Activated CD4-positive, alpha-beta memory T cell treated with anti-CD3 and anti-CD28 coated beads, Interleukin-2, amount 10 ng/mL, durations not matched to agents 7 days and 5 days (primary cell): ENCODE measurements around the gene TEKT5. TPM values are rescaled to one million over a fixed set of nuclear protein-coding genes. Genes with fewer than 3 reads are reported as not detected.

ENCODE experiments used
- CTCF ChIA-PET: fragments of 350-600 bp; sonication (Branson Sonifier 250); formaldehyde crosslinking; loops from one replicate; lab custom pipeline; 2021; ENCODE audit warnings: antibody characterized with exemption, inconsistent platforms; lab: Charles Lee
- POLR2A ChIA-PET: fragments of 350-600 bp; sonication (Branson Sonifier 250); formaldehyde crosslinking; loops from one replicate; lab custom pipeline; 2021; ENCODE audit warnings: antibody characterized with exemption; lab: Charles Lee
- DNase-seq: peaks from one replicate; pipeline ENCODE4 v3.0.0-alpha.2; 2020
- H3K27ac Mint-ChIP-seq: one replicate; pipeline ENCODE4 v1.8.0; 2021; ENCODE audit warnings: mild to moderate bottlenecking, mixed read lengths
- H3K27me3 Mint-ChIP-seq: one replicate; pipeline ENCODE4 v1.8.0; 2021; ENCODE audit warnings: mixed read lengths
- H3K36me3 Mint-ChIP-seq: one replicate; pipeline ENCODE4 v1.8.0; 2021; ENCODE audit warnings: low read depth, mixed read lengths
- H3K4me1 Mint-ChIP-seq: one replicate; pipeline ENCODE4 v1.8.0; 2021; ENCODE audit warnings: mixed read lengths
- H3K4me3 Mint-ChIP-seq: one replicate; pipeline ENCODE4 v1.8.0; 2021; ENCODE audit warnings: mild to moderate bottlenecking, mixed read lengths
- H3K9me3 Mint-ChIP-seq: one replicate; pipeline ENCODE4 v1.8.0; 2021; ENCODE audit warnings: mixed read lengths
- total RNA-seq, 2 experiments: library from RNA; stranded (reverse); gene quantifications; one replicate each; pipeline ENCODE4 v1.2.3, GENCODE V29; 2021

The TEKT5 gene
- total RNA-seq, 2 experiments from 2014 or later = not detected

DNA sequence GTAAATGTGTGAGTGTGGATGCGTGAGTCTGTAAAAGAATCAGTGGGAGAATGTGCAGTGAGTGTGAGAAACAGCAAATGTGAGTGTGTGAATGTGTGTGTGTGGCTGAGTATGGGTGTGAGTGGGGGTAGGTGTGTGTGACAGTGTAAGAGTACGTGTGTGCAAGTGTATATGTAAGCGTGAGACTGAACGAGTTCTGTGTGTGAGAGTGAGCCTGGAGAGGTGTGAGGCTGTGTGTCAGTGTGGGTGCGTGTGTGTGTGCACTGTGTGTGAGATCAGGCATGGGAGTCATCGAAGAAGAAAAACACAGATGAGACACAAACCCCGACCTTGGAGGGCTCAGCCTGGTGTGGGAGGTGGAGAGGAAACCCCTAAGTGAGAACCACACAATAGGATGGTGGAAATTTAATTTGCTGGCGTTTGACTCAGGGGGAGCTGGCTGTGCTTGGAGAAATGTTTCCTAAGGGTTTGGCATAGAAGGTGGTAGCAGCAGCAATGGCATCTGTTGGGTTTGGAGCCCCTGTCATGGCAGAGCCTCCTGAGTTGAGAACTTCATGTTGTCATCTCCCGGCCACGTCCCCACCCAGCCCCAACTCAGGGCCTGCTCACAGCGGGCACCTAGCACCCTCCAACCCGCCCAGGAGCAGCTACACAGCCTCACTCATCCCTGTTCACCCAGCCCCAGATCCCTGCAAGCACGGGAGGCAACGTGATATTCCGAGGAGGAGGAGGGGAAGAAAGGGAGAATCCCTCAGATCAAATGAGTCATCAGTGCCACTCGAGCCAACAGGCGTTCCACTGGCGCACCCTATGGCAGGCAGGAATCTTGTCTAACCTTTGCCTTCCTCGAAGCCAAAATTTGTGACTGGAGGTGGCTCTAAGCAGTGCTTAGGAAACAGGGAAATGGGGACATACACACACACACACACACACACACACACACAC is 34.6 kb upstream of the TEKT5 start:
- Mint-ChIP-seq H3K27me3 (peaks cover 5% of the 10 kb centered on the region), H3K4me1 (no peaks in the 10 kb centered on the region), H3K36me3 (no peaks in the 10 kb centered on the region), H3K9me3 (peaks cover 3% of the 10 kb centered on the region), H3K4me3 (no peak overlapping the region), H3K27ac (no peak overlapping the region)
- POLR2A ChIA-PET = no interaction called here
- DNase-seq = no peak
- CTCF ChIA-PET = interaction anchor here (0.6 kb wide), 1 partner anchor 94 kb away, joined by 3 read pairs; no protein-coding TSS in a partner anchor

- Mint-ChIP-seq H3K9me3 (peaks cover 1% of the 10 kb centered on the region), H3K27me3 (peaks cover 5% of the 10 kb centered on the region), H3K36me3 (no peaks in the 10 kb centered on the region), H3K27ac (no peak overlapping the region), H3K4me3 (no peak overlapping the region), H3K4me1 (no peaks in the 10 kb centered on the region)
- CTCF ChIA-PET = no interaction called here
- POLR2A ChIA-PET = no interaction called here
- DNase-seq = no peak
Measured at GRCh38 chr16:10728003-10728887, 33.5 kb upstream of the TEKT5 start.

DNA sequence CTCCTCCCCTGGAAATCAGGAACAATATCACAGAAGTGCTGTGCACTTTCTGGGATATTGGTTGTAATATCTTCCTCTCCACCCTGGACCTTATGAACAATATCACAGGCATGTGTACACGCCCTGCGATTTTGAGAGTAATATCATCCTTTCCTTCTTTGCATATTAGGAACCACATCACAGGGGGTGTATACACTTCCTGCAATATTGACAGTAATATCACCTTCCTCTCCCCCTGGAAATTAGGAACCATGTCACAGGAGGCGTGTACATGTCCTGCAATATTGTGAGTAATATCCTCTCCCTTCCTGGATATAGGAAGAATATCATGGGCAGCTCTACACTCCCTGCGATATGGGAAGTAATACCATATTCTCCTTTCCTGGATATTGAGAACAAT is 14.2 kb upstream of the TEKT5 start:
- Mint-ChIP-seq H3K27ac (no peak overlapping the region), H3K4me1 (no peaks in the 10 kb centered on the region), H3K9me3 (no peaks in the 10 kb centered on the region), H3K36me3 (no peaks in the 10 kb centered on the region), H3K4me3 (no peak overlapping the region), H3K27me3 (no peaks in the 10 kb centered on the region)
- CTCF ChIA-PET = no interaction called here
- DNase-seq = no peak
- POLR2A ChIA-PET = no interaction called here

DNA sequence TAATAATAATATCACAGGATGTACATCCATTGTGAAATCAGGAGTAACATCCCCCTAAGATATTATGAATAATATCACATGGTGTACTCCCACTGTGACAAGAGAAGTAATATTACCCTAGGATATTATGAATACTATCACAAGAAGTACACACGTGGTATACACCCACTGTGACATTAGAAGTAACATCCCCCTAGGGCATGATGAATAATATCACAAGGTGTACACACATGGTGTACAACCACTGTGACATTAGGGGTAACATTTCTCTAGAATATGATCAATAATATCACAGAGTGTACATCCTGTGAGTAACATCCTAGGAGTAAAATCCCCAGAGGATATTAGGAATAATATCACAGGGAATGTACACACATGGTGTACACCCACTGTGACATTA is 5.0 kb upstream of the TEKT5 start:
- H3K9me3 Mint-ChIP-seq = no peaks in the 10 kb centered on the region
- H3K36me3 Mint-ChIP-seq = no peaks in the 10 kb centered on the region
- H3K4me3 Mint-ChIP-seq = no peak overlapping the region
- ChIA-PET CTCF (no interaction called here), POLR2A (no interaction called here)
- H3K27ac Mint-ChIP-seq = no peak overlapping the region
- H3K4me1 Mint-ChIP-seq = no peaks in the 10 kb centered on the region
- no peak for DNase-seq
- H3K27me3 Mint-ChIP-seq = peaks cover 1% of the 10 kb centered on the region

DNA sequence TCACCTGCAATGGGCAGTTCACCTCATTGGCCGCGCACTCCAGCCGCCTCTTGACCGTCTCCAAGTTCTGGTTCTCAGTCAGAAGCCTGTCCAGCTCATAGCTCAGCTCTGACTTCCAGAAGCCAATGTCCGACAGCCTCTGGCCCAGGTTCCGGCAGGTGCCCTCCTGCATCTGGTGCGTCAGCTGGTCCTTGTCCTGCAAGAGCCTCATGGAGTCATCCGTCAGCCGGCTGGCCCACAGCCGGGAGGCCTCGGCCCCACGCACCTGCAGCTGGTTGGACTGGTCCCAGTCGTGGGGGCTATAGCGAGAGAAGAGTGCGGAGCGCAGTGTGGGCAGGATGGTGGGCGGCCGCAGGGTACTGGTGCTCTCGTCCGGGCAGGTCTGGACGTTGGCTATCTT is 424 bp downstream of the TEKT5 start:
- ChIA-PET CTCF (no interaction called here), POLR2A (no interaction called here)
- Mint-ChIP-seq H3K4me3 (no peak overlapping the region), H3K27ac (no peak overlapping the region), H3K27me3 (peaks cover 1% of the 10 kb centered on the region), H3K4me1 (no peaks in the 10 kb centered on the region), H3K36me3 (no peaks in the 10 kb centered on the region), H3K9me3 (no peaks in the 10 kb centered on the region)
- no peak for DNase-seq

DNA sequence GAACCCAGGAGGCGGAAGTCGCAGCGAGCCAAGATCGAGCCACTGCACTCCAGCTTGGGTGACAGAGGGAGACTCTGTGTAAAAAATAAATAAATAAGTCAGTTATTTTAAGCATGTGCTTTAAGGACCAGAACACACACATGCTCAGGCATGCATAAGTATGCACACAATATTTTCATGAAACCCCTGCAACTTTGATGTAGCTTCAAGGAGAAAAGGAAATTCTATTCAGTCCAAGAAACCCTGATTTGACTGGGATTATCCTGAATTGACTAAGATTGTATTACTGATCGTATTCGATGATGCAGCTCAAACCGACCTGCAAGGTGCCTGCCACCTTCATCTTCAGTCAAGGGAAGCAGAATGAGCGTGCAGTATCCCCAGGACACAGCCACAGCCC is 841 bp downstream of the TEKT5 start:
- H3K27ac Mint-ChIP-seq = no peak overlapping the region
- peaks cover 1% of the 10 kb centered on the region for H3K27me3 Mint-ChIP-seq
- ChIA-PET CTCF (no interaction called here), POLR2A (no interaction called here)
- DNase-seq = no peak
- no peak overlapping the region for H3K4me3 Mint-ChIP-seq
- no peaks in the 10 kb centered on the region for H3K36me3 Mint-ChIP-seq
- no peaks in the 10 kb centered on the region for H3K9me3 Mint-ChIP-seq
- no peaks in the 10 kb centered on the region for H3K4me1 Mint-ChIP-seq

GRCh38 chr16:10692470-10692869 is 2.3 kb downstream of the TEKT5 start:
- no peak overlapping the region for H3K27ac Mint-ChIP-seq
- H3K4me1 Mint-ChIP-seq = no peaks in the 10 kb centered on the region
- H3K27me3 Mint-ChIP-seq = peaks cover 1% of the 10 kb centered on the region
- no peak overlapping the region for H3K4me3 Mint-ChIP-seq
- no peaks in the 10 kb centered on the region for H3K36me3 Mint-ChIP-seq
- DNase-seq = no peak
- ChIA-PET POLR2A (no interaction called here), CTCF (no interaction called here)
- no peaks in the 10 kb centered on the region for H3K9me3 Mint-ChIP-seq

DNA sequence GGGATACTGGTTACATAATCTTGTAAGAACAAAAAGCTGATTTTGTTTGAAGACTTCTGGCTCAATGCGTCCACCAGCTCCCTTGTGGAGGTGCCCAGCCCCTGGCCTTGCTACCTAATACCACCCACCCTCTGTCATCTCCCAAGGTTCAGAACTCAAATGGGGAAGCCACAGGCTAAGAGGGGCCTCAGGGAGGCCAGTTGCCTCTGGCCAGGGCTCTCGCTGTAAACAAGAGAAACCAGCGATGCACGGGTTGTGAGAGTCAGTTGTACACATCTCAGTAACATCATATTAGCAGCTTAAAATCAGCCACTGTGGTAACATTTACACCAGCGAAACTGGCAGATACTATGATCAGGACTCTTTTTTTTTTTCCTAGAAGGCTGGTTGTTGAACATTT is 6.0 kb downstream of the TEKT5 start:
- peaks cover 5% of the 10 kb centered on the region for H3K27me3 Mint-ChIP-seq
- H3K27ac Mint-ChIP-seq = no peak overlapping the region
- no peak for DNase-seq
- no peak overlapping the region for H3K4me3 Mint-ChIP-seq
- ChIA-PET POLR2A (no interaction called here), CTCF (interaction anchor here (1.6 kb wide), 1 partner anchor 10 kb away, joined by 4 read pairs; no protein-coding TSS in a partner anchor)
- H3K9me3 Mint-ChIP-seq = no peaks in the 10 kb centered on the region
- H3K4me1 Mint-ChIP-seq = no peaks in the 10 kb centered on the region
- no peaks in the 10 kb centered on the region for H3K36me3 Mint-ChIP-seq

GRCh38 chr16:10688291-10688690 is 6.4 kb downstream of the TEKT5 start:
- POLR2A ChIA-PET = no interaction called here
- no peak for DNase-seq
- H3K36me3 Mint-ChIP-seq = no peaks in the 10 kb centered on the region

GRCh38 chr16:10685709-10686108 is 9.0 kb downstream of the TEKT5 start:
- ChIA-PET CTCF (no interaction called here), POLR2A (no interaction called here)
- Mint-ChIP-seq H3K4me3 (no peak overlapping the region), H3K27me3 (peaks cover 5% of the 10 kb centered on the region), H3K36me3 (no peaks in the 10 kb centered on the region), H3K9me3 (no peaks in the 10 kb centered on the region), H3K4me1 (no peaks in the 10 kb centered on the region), H3K27ac (no peak overlapping the region)
- no peak for DNase-seq

More at GRCh38 chr16:10688291-10688690, 6.4 kb downstream of the TEKT5 start:
- Mint-ChIP-seq H3K9me3 (no peaks in the 10 kb centered on the region), H3K27ac (no peak overlapping the region), H3K4me1 (no peaks in the 10 kb centered on the region), H3K27me3 (peaks cover 5% of the 10 kb centered on the region), H3K4me3 (no peak overlapping the region)
- CTCF ChIA-PET = interaction anchor here (1.6 kb wide), 1 partner anchor 10 kb away, joined by 4 read pairs; no protein-coding TSS in a partner anchor

GRCh38 chr16:10684511-10685151 is 10.1 kb downstream of the TEKT5 start:
- no peaks in the 10 kb centered on the region for H3K9me3 Mint-ChIP-seq
- ChIA-PET CTCF (no interaction called here), POLR2A (no interaction called here)
- peaks cover 6% of the 10 kb centered on the region for H3K27me3 Mint-ChIP-seq
- DNase-seq = no peak
- no peaks in the 10 kb centered on the region for H3K4me1 Mint-ChIP-seq
- no peak overlapping the region for H3K4me3 Mint-ChIP-seq
- H3K36me3 Mint-ChIP-seq = no peaks in the 10 kb centered on the region
- no peak overlapping the region for H3K27ac Mint-ChIP-seq

DNA sequence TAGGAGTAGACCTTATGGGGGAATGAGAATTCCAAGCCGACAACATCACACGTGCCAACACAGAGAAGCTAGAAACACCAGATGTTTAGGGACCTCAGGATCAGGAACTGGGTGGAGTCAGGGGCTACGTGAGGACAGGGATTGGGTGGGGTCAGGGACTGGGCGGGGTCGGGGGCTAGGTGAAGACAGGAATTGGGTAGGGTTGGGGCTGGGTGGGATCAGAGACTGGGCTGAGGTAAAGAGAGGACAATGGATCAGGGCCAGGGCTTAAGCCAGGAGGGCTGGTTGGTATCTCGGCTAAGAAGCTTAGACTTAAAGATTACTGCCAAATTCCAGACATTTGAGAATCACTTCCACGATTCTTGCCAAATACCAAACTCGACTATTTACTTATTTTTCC is 11.6 kb downstream of the TEKT5 start:
- DNase-seq = no peak
- Mint-ChIP-seq H3K36me3 (no peaks in the 10 kb centered on the region), H3K27ac (no peak overlapping the region), H3K27me3 (peaks cover 8% of the 10 kb centered on the region), H3K4me1 (no peaks in the 10 kb centered on the region), H3K4me3 (no peak overlapping the region), H3K9me3 (no peaks in the 10 kb centered on the region)
- CTCF ChIA-PET = no interaction called here
- POLR2A ChIA-PET = no interaction called here

- Mint-ChIP-seq H3K9me3 (no peaks in the 10 kb centered on the region), H3K27me3 (peaks cover 8% of the 10 kb centered on the region)
- POLR2A ChIA-PET = no interaction called here
Measured at GRCh38 chr16:10682604-10683003, 12.1 kb downstream of the TEKT5 start.

More at GRCh38 chr16:10682604-10683003, 12.1 kb downstream of the TEKT5 start:
- H3K4me3 Mint-ChIP-seq = no peak overlapping the region
- H3K27ac Mint-ChIP-seq = no peak overlapping the region
- DNase-seq = no peak
- no peaks in the 10 kb centered on the region for H3K4me1 Mint-ChIP-seq
- CTCF ChIA-PET = no interaction called here
- no peaks in the 10 kb centered on the region for H3K36me3 Mint-ChIP-seq
